Retinal pigment epithelial cell (primary cell): ENCODE data around the gene PDZD8.

Experiments
- DNase-seq: peaks from one replicate; pipeline ENCODE4 v3.0.0-alpha.2; 2010; ENCODE audit warnings: low read depth
- H3K4me3 ChIP-seq: 2 replicates; pipeline ENCODE4 v1.5.1; 2011; ENCODE audit warnings: mild to moderate bottlenecking, low read length, control low read depth, moderate library complexity
- CTCF ChIP-seq: conservative IDR thresholded peaks from 2 replicates; pipeline ENCODE4 v1.5.1; 2011; ENCODE audit warnings: low read depth, low read length, control low read depth, inconsistent platforms

PDZD8 gene

GRCh38 chr10:117417196-117417595, 42.0 kb upstream of the PDZD8 start:
- DNase-seq = no peak
- TF ChIP-seq CTCF = no peak
- no peak overlapping the region for H3K4me3 ChIP-seq

GRCh38 chr10:117413928-117414618, 38.8 kb upstream of the PDZD8 start:
- H3K4me3 ChIP-seq = no peak overlapping the region
- TF ChIP-seq CTCF = no peak
- no peak for DNase-seq

GRCh38 chr10:117412469-117413010, 37.3 kb upstream of the PDZD8 start:
- TF ChIP-seq CTCF = no peak

GRCh38 chr10:117411479-117412399, 36.5 kb upstream of the PDZD8 start:
- DNase-seq = no peak
- TF ChIP-seq CTCF = no peak

More at GRCh38 chr10:117412469-117413010, 37.3 kb upstream of the PDZD8 start:
- no peak overlapping the region for H3K4me3 ChIP-seq
- DNase-seq = no peak

DNA sequence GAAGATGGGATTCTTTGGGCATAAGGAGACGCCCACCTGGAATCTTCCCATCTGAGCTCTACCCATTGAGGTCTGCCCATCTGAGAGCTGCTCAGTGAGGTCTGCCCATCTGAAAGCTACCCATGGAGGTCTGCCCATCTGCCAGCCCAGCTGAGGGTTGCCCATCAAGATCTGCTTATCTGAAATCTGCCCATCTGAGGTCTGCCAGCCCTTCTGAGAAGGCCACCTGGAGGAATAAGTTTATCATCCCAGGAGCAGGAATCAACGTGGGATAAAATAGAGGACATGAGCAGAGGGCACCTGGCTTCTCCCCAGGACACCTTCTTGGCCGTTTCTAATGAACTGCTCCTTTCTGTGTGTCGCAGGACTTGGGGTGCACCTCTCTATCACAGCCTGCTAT, 35.3 kb upstream of the PDZD8 start:
- no peak for DNase-seq
- no peak for TF ChIP-seq CTCF
- no peak overlapping the region for H3K4me3 ChIP-seq

More at GRCh38 chr10:117411479-117412399, 36.5 kb upstream of the PDZD8 start:
- H3K4me3 ChIP-seq = no peak overlapping the region

GRCh38 chr10:117409549-117410305, 34.5 kb upstream of the PDZD8 start:
- TF ChIP-seq CTCF = no peak
- H3K4me3 ChIP-seq = no peak overlapping the region
- no peak for DNase-seq
